Measurements from ENCODE around the gene LENG8. TPM values are rescaled to one million over a fixed set of nuclear protein-coding genes. Genes with fewer than 3 reads are reported as not detected.
A peak's percentile ranks its signal among the peaks of the same experiment; 100 is the strongest.

Gene LENG8
- total and polyA plus RNA-seq, 2 of the 13 experiments (the other 11 are each of a cell fraction or from before 2014, with no cell fraction given) = 14.3 to 41.9 TPM

DNA sequence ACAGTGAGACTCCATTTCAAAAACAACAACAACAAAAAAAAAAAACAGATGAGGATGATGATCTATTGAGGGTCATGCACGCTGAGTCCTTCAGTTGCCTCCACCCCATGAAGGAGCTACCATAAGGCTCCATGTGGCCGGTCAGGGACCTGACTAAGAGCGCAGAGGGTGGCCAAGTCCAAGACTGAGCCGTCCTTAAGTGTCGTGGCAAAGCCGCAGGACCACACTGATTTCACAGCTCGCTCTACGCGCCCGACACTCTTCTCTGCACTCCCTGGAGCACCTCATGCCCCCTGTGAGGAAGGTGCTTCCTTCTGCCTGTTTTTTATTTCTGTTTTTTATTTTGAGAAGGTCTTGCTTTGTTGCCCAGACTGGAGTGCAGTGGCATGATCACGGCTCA, 21.4 kb upstream of the LENG8 start:
- TF ChIP-seq RARA (CRISPR knock-in tag; IDR thresholded peaks at IDR 0.05) = no peak
- peak; percentile 75 for TF ChIP-seq AGO1 (IDR thresholded peaks at IDR 0.05; ENCODE audit: low read depth, low read length, poor library complexity, severe bottlenecking)
- intact Hi-C loops (cut with micrococcal nuclease; ENCODE audit: unreplicated experiment) = no loop called here
- in situ Hi-C loops (cut with HindIII; ENCODE audit: extremely low pct_ligation_motif_present, low pct_unique_long_range_greater_than_20kb) = no loop called here

GRCh38 chr19:54428323-54429175, 20.4 kb upstream of the LENG8 start:
- Histone ChIP-seq H3K27ac (ENCODE audit: extremely low read length, insufficient read depth, low read length) (no peak overlapping the region), H3K4me2 (ENCODE audit: low read depth, low read length) (no peak overlapping the region), H3K9me3 (ENCODE audit: low read length) (no peaks in the 10 kb centered on the region), H3K79me2 (ENCODE audit: insufficient read depth, low read length) (no peaks in the 10 kb centered on the region), H3K4me1 (ENCODE audit: insufficient read depth, low read length) (no peaks in the 10 kb centered on the region), H4K20me1 (ENCODE audit: insufficient read depth, low read length) (no peaks in the 10 kb centered on the region), H2AFZ (ENCODE audit: low read length) (no peak overlapping the region), H3K9ac (ENCODE audit: insufficient read depth, low read depth, low read length) (no peak overlapping the region), H3K36me3 (replicated peaks in 1 of 2; ENCODE audit: control insufficient read depth in 1 of 2, insufficient read depth in 2 of 2, low read length in 2 of 2) (no peaks in the 10 kb centered on the region), H3K4me3 (replicated peaks in 1 of 3; ENCODE audit: insufficient read depth in 1 of 3, low read depth in 2 of 3, low read length in 3 of 3) (no peak overlapping the region), H3K27me3 (ENCODE audit: control insufficient read depth in 1 of 2, insufficient read depth in 2 of 2, low read length in 2 of 2) (no peaks in the 10 kb centered on the region; a peak in 1 of 5 replicates)
- DNase-seq (ENCODE audit: low spot score) (no peak), FAIRE-seq (no peak), ATAC-seq (no peak)
- ChIA-PET POLR2A (interaction anchor here (1.3 to 3.9 kb wide), 2 partner anchors 9 to 20 kb away, joined by 7 to 41 read pairs; partner anchors contain the start of gene LENG8), CTCF (ENCODE audit: low intra/inter-chr PET ratio, low total read pairs) (no interaction called here)
- in situ Hi-C loops (cut with HindIII; ENCODE audit: extremely low pct_ligation_motif_present, low pct_unique_long_range_greater_than_20kb) (no loop called here), intact Hi-C loops (cut with micrococcal nuclease; ENCODE audit: unreplicated experiment) (no loop called here)
- 86% methylated on average over 5 of the region's 11 CpGs for WGBS (ENCODE audit: low lambda C conversion rate)
- TF ChIP-seq ZMYM3 (CRISPR knock-in tag; IDR thresholded peaks at IDR 0.05) (peak; percentile 69), ZNF121 (CRISPR knock-in tag; IDR thresholded peaks at IDR 0.05) (0 out of 2 replicates have a peak, but pooled peaks have one; percentile 62), ZNF75D (CRISPR knock-in tag; IDR thresholded peaks at IDR 0.05; ENCODE audit: borderline replicate concordance) (no peak), AGO2 (optimal IDR thresholded peaks at IDR 0.05; ENCODE audit: low read depth, low read length) (peak; percentile 60), ZNF768 (CRISPR knock-in tag; IDR thresholded peaks at IDR 0.05) (peak; percentile 97), AGO1 (IDR thresholded peaks at IDR 0.05; ENCODE audit: low read depth, low read length, poor library complexity, severe bottlenecking) (peak; percentile 93), POLR2G (IDR thresholded peaks at IDR 0.05; ENCODE audit: low read depth, low read length) (peak; percentile 3; the same call in 1 of the 2 replicates), KDM2A (CRISPR knock-in tag; IDR thresholded peaks at IDR 0.05; ENCODE audit: borderline replicate concordance, low read depth) (peak; percentile 10; the same call in 1 of the 2 replicates), SOX13 (IDR thresholded peaks at IDR 0.05) (no peak), SOX13 (CRISPR knock-in tag; conservative IDR thresholded peaks at IDR 0.05 in 1 of 2, IDR thresholded peaks at IDR 0.05 in 1 of 2) (no peak), POLR2A (IDR thresholded peaks at IDR 0.05; ENCODE audit: insufficient read depth in 1 of 2, low read depth in 2 of 2, low read length in 2 of 2) (0 out of 4 replicates have a peak, but pooled peaks of 1 of the 2 experiments have one; percentile 7)
- BruUV-seq (replicated peaks) = no TSS peak

More for the DNA sequence above, 21.4 kb upstream of the LENG8 start:
- H3K27me3 ChIP-seq (ENCODE audit: control insufficient read depth in 1 of 2, insufficient read depth in 2 of 2, low read length in 2 of 2) = no peaks in the 10 kb centered on the region; a peak in 1 of 5 replicates
- H4K20me1 ChIP-seq (ENCODE audit: insufficient read depth, low read length) = no peaks in the 10 kb centered on the region
- FAIRE-seq = no peak
- H2AFZ ChIP-seq (ENCODE audit: low read length) = no peak overlapping the region
- DNase-seq (ENCODE audit: low spot score) = no peak
- no peak overlapping the region for H3K4me2 ChIP-seq (ENCODE audit: low read depth, low read length)
- no peak overlapping the region for H3K27ac ChIP-seq (ENCODE audit: extremely low read length, insufficient read depth, low read length)
- H3K79me2 ChIP-seq (ENCODE audit: insufficient read depth, low read length) = no peaks in the 10 kb centered on the region
- H3K4me1 ChIP-seq (ENCODE audit: insufficient read depth, low read length) = no peaks in the 10 kb centered on the region
- ATAC-seq = no peak
- H3K36me3 ChIP-seq (replicated peaks in 1 of 2; ENCODE audit: control insufficient read depth in 1 of 2, insufficient read depth in 2 of 2, low read length in 2 of 2) = no peaks in the 10 kb centered on the region
- no peaks in the 10 kb centered on the region for H3K9me3 ChIP-seq (ENCODE audit: low read length)
- no peak overlapping the region for H3K4me3 ChIP-seq (replicated peaks in 1 of 3; ENCODE audit: insufficient read depth in 1 of 3, low read depth in 2 of 3, low read length in 3 of 3)
- POLR2A ChIA-PET = interaction anchor here (1.2 kb wide), 1 partner anchor 21 kb away, joined by 3 read pairs; no protein-coding TSS in a partner anchor
- no TSS peak for BruUV-seq (replicated peaks)
- CTCF ChIA-PET (ENCODE audit: low intra/inter-chr PET ratio, low total read pairs) = no interaction called here
- WGBS (ENCODE audit: low lambda C conversion rate) = 95% methylated on average over 10 of the region's 11 CpGs
- no peak overlapping the region for H3K9ac ChIP-seq (ENCODE audit: insufficient read depth, low read depth, low read length)

Data from HepG2 (cell line).